ENCODE data around the gene PLSCR4.

DNA sequence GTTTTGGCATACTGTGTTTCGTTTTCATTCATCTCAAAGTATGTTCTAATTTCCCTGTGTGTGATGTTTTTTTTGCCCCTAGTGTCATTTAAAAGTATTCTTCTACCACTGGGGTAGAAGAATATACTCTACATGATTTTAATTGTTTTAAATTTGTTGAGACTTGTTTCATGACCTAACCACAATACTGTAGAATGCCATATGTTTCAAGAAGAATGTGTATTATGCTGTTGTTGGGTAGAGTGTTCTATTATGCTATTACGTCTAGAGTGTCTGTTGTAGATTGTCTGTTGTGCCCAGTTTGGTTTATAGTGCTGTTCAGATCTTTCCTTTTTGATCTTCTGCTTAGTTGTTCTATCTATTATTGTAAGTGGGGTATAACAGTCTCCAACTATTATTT is 36.4 kb downstream of the PLSCR4 start:
- TF ChIP-seq, protein P1, sequence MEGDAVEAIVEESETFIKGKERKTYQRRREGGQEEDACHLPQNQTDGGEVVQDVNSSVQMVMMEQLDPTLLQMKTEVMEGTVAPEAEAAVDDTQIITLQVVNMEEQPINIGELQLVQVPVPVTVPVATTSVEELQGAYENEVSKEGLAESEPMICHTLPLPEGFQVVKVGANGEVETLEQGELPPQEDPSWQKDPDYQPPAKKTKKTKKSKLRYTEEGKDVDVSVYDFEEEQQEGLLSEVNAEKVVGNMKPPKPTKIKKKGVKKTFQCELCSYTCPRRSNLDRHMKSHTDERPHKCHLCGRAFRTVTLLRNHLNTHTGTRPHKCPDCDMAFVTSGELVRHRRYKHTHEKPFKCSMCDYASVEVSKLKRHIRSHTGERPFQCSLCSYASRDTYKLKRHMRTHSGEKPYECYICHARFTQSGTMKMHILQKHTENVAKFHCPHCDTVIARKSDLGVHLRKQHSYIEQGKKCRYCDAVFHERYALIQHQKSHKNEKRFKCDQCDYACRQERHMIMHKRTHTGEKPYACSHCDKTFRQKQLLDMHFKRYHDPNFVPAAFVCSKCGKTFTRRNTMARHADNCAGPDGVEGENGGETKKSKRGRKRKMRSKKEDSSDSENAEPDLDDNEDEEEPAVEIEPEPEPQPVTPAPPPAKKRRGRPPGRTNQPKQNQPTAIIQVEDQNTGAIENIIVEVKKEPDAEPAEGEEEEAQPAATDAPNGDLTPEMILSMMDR (IDR thresholded peaks at IDR 0.05) = no peak
- no peak for TF ChIP-seq POLR2AphosphoS5 (IDR thresholded peaks at IDR 0.05)

Data from transverse colon (tissue), 4 donors.